Kidney (tissue), 22 donors: ENCODE results near the gene POMGNT1. TPM values are rescaled to one million over a fixed set of nuclear protein-coding genes. Genes with fewer than 3 reads are reported as not detected.

Experiments used
- DNase-seq, 5 donors: peaks; one replicate each; pipeline ENCODE4 v3.0.0-alpha.2; 2013 to 2020
- FAIRE-seq: peaks from 2 replicates; lab custom pipeline; 2012; peaks lifted over from hg19 to GRCh38; lab: Jason Lieb, UNC
- H3K27ac ChIP-seq, 2 donors: one replicate each; pipeline ENCODE4 v1.7.0; 2013; ENCODE audit warnings: low read depth in 2 of 2, low read length in 2 of 2, inconsistent platforms in 1 of 2
- H3K27me3 ChIP-seq: one replicate; pipeline ENCODE4 v1.7.1; 2013; ENCODE audit warnings: low read length, inconsistent platforms; ENCODE audit not compliant: control insufficient read depth, insufficient read depth
- H3K36me3 ChIP-seq, 3 donors: one replicate each; pipeline versions ENCODE4 v1.7.0 to v1.7.1; 2013; ENCODE audit warnings: low read length in 3 of 3, control low read depth in 1 of 3, inconsistent platforms in 1 of 3; ENCODE audit not compliant: insufficient read depth in 3 of 3, control insufficient read depth in 2 of 3
- H3K4me1 ChIP-seq, 3 donors: one replicate each; pipeline versions ENCODE4 v1.7.0 to v1.7.1; 2013; ENCODE audit warnings: low read length in 3 of 3, inconsistent platforms in 1 of 3, low read depth in 1 of 3; ENCODE audit not compliant: control insufficient read depth in 2 of 3, insufficient read depth in 2 of 3
- H3K4me3 ChIP-seq, 3 donors: one replicate each; pipeline versions ENCODE4 v1.7.0 to v1.8.1; 2013; ENCODE audit warnings: low read length in 3 of 3, control low read depth in 1 of 3, inconsistent platforms in 1 of 3
- H3K9ac ChIP-seq, 3 donors: one replicate each; pipeline versions ENCODE4 v1.7.0 to v1.7.1; 2013; ENCODE audit warnings: low read length in 3 of 3, control low read depth in 1 of 3, inconsistent platforms in 1 of 3
- H3K9me3 ChIP-seq, 3 donors: one replicate each; pipeline versions ENCODE4 v1.7.0 to v1.7.1; 2013; ENCODE audit warnings: low read length in 3 of 3, control low read depth in 1 of 3, inconsistent platforms in 1 of 3; ENCODE audit not compliant: control insufficient read depth in 2 of 3, insufficient read depth in 1 of 3
- intact Hi-C: fragments of 100-400 bp; cut with DNase I; formaldehyde crosslinking; loops from one replicate; pipeline ENCODE4 v1.11.1; 2022
- long read RNA-seq, 10 donors: library from polyadenylated mRNA in 1 of 10; unstranded in 1 of 10; transcript quantifications; one replicate each; pipeline ENCODE4 v2.0.0 and lab custom pipeline, GENCODE V29; 2021 to 2026
- polyA plus RNA-seq: library from polyadenylated mRNA; stranded (reverse); fragments of 350-450 nt; fragmentation: Illumina TruSeq; extraction: RNeasy Lipid Tissue Mini Kit (QIAGEN cat#74804); gene quantifications from one replicate; pipeline ENCODE4 v1.2.3, GENCODE V29; 2014; ENCODE audit warnings: low read depth, low replicate concordance; ENCODE audit not compliant: insufficient read depth
- total RNA-seq: library from RNA; stranded (reverse); fragmentation: NEBNext Ultra II Directional; extraction: Animal tissue kit (Norgen Biotek cat#: 25700); gene quantifications from one replicate; pipeline ENCODE4 v1.2.1, GENCODE V29; 2021
- TF ChIP-seq, protein P1 (sequence below): IDR thresholded peaks from 3 replicates; pipeline ENCODE4 v1.5.1; 2012; ENCODE audit warnings: mild to moderate bottlenecking, moderate library complexity, borderline replicate concordance; ENCODE audit not compliant: insufficient read depth; ENCODE audit errors: extremely low read depth
- donor health status: control.
- donor health status: control.
- donor health status: control.
- donor health status: control.
- donor health status: control.
- donor health status: DM: yes; HTN: yes; CAD: no.
- donor health status: Normal renal cell carcinoma (clear cell type).

Gene POMGNT1
- 65.1 TPM for total RNA-seq
- polyA plus RNA-seq: 129 TPM
- long read RNA-seq, donor 1, partial matches to known transcripts: 0 of 3 reads
- long read RNA-seq, donor 1, other reads (novel, unspliced or antisense): 0 of 3 reads
- long read RNA-seq, donor 2, transcript POMGNT1-201 (22 exons, 2,728 nt): major isoform, 11 of 12 reads
- long read RNA-seq, donor 2, partial matches to known transcripts: 0 of 12 reads
- long read RNA-seq, donor 2, other reads (novel, unspliced or antisense): 0 of 12 reads
- long read RNA-seq, donor 3, transcript POMGNT1-201 (22 exons, 2,728 nt): major isoform, 9 of 10 reads
- long read RNA-seq, donor 3, partial matches to known transcripts: 0 of 10 reads
- long read RNA-seq, donor 3, other reads (novel, unspliced or antisense): 0 of 10 reads
- long read RNA-seq, donor 4, transcript POMGNT1-201 (22 exons, 2,728 nt): major isoform, 9 of 9 reads
- long read RNA-seq, donor 4, partial matches to known transcripts: 0 of 9 reads
- long read RNA-seq, donor 4, other reads (novel, unspliced or antisense): 0 of 9 reads
- long read RNA-seq, donor 5: 0 reads
- long read RNA-seq, donor 6, partial matches to known transcripts: 0 of 1 reads
- long read RNA-seq, donor 6, other reads (novel, unspliced or antisense): 0 of 1 reads
- long read RNA-seq, donor 7, transcript POMGNT1-201 (22 exons, 2,728 nt): major isoform, 10 of 43 reads
- long read RNA-seq, donor 7, partial matches to known transcripts: 10 of 43 reads
- long read RNA-seq, donor 7, other reads (novel, unspliced or antisense): 23 of 43 reads
- long read RNA-seq, donor 8, transcript POMGNT1-201 (22 exons, 2,728 nt): major isoform, 7 of 7 reads
- long read RNA-seq, donor 8, partial matches to known transcripts: 0 of 7 reads
- long read RNA-seq, donor 8, other reads (novel, unspliced or antisense): 0 of 7 reads
- long read RNA-seq, donor 9, partial matches to known transcripts: 0 of 2 reads
- long read RNA-seq, donor 9, other reads (novel, unspliced or antisense): 0 of 2 reads
- long read RNA-seq, donor 10, transcript POMGNT1-201 (22 exons, 2,728 nt): major isoform, 6 of 11 reads
- long read RNA-seq, donor 10, partial matches to known transcripts: 5 of 11 reads
- long read RNA-seq, donor 10, other reads (novel, unspliced or antisense): 0 of 11 reads

DNA sequence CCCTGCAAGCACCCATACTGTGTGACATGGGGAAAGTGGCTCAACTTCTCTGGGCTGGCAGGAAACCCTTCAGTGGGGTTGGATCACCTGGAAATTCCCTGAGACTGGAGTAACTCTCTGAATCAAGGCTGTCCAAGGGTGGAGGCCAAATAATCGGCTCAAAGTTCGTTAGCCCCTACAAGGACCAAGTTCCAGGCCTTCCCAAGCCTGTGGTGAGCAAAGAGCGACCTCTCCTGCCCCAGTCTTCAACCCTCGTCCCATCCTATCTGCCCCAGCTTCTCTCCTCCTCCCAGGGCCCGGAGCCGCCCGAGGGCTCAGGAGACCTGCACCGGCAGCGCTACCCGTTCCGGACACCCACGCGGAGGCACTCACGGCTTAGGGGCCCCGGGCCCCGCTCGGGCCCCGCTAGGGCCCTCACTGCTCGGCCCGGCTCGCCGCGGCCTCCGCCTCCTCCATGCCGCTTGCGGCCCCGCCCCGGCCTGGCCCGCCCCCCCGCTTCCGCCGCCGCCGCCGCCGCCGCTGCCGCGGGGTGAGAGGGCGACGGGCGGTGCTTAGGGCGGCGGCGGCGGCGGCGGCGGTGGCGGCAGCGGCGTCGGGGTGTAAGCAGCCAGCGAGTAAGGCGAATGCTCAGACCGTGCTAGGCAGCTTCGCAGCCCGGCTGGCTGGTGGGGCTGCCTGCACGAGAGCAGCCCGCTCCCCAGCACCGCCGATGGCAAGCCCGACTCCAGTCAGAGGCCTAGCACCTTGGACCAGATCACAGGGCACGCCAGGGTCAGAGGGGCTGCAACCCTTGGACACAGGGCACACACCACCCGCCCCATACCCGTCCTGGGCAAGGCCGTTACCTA lies at the start of gene POMGNT1:
Gene POMGNT1, minus strand, starts transcription at position 471 of the 848 bp plus-strand sequence. CDS start 613 bp downstream, outside the sequence.
- FAIRE-seq (no peak), DNase-seq (peak; percentile 71 to 88 (median 81))
- H3K27ac ChIP-seq: peak within 1 kb of the TSS; percentile 74 to 83
- H3K36me3 ChIP-seq: peaks cover 0 to 14% (median 7%) of the 10 kb centered on the region in 3 donors
- H3K4me3 ChIP-seq: peak within 1 kb of the TSS; percentile 93 to 97 (median 96)
- no peaks in the 10 kb centered on the region for H3K27me3 ChIP-seq
- peak within 1 kb of the TSS; percentile 88 to 99 (median 93) for H3K9ac ChIP-seq
- H3K4me1 ChIP-seq: peaks cover 0 to 23% (median 10%) of the 10 kb centered on the region in 3 donors
- H3K9me3 ChIP-seq: no peaks in the 10 kb centered on the region
- intact Hi-C loops: no loop called here
- TF ChIP-seq, protein P1, sequence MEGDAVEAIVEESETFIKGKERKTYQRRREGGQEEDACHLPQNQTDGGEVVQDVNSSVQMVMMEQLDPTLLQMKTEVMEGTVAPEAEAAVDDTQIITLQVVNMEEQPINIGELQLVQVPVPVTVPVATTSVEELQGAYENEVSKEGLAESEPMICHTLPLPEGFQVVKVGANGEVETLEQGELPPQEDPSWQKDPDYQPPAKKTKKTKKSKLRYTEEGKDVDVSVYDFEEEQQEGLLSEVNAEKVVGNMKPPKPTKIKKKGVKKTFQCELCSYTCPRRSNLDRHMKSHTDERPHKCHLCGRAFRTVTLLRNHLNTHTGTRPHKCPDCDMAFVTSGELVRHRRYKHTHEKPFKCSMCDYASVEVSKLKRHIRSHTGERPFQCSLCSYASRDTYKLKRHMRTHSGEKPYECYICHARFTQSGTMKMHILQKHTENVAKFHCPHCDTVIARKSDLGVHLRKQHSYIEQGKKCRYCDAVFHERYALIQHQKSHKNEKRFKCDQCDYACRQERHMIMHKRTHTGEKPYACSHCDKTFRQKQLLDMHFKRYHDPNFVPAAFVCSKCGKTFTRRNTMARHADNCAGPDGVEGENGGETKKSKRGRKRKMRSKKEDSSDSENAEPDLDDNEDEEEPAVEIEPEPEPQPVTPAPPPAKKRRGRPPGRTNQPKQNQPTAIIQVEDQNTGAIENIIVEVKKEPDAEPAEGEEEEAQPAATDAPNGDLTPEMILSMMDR: peak; percentile 7

GRCh38 chr1:46247436-46248121 lies 49.3 kb upstream of the POMGNT1 start, which contains the start of gene RAD54L:
Gene RAD54L (plus strand): TSS chr1:46247763. CDS start chr1:46248406, 643 bp downstream.
- Histone ChIP-seq H3K4me3 (peak within 1 kb of the TSS; percentile 87 to 95 (median 95)), H3K36me3 (no peaks in the 10 kb centered on the region), H3K9ac (peak within 1 kb of the TSS; percentile 54 to 88 (median 84)), H3K4me1 (peaks cover 0 to 7% (median 0%) of the 10 kb centered on the region in 3 donors), H3K27me3 (no peaks in the 10 kb centered on the region), H3K9me3 (no peaks in the 10 kb centered on the region), H3K27ac (peak within 1 kb of the TSS; percentile 57 to 70)
- intact Hi-C loops: no loop called here
- DNase-seq (peak in 4 of 5 donors; percentile 99), FAIRE-seq (peak; percentile 50)
- TF ChIP-seq, protein P1: no peak
